ENCODE data around the gene INO80B.

DNA sequence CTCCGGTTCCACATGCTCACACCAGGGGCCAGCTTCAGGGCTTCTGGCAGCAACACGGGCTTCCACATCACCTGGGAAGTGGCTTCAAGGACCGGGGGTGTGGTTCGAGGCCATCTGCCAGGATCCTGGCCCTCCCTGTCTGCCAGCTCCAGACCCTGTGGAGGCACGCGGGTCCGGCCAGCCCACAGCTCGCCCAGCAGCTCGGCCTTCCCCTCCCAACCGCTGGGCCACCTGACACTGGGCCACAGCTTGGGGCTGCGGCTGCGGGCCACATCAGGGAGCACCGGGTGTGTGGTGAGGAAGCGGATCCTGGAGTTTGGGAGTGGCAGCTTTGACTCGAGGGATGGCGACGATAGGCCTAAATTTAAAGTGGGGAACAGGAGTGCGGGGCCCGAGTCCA is 40.4 kb upstream of the INO80B start:
- TF ChIP-seq CTCF (optimal IDR thresholded peaks at IDR 0.05 in 1 of 3, IDR thresholded peaks at IDR 0.05 in 1 of 3, conservative IDR thresholded peaks at IDR 0.05 in 1 of 3; ENCODE audit: extremely low read depth in 1 of 3, insufficient read depth in 2 of 3, low read length in 3 of 3), result no peak
- TF ChIP-seq EZH2 (IDR thresholded peaks at IDR 0.05; ENCODE audit: low read length), result no peak

Data from keratinocyte (primary cell).